Stimulated activated CD4-positive, alpha-beta T cell treated with anti-CD3 and anti-CD28 coated beads, Interleukin-1b, Interleukin-23, amount 100 ng/mL, for 4 hours (primary cell): ENCODE data around the gene ASH1L.
"Not testable (repeated sequence)": the region's sequence is repeated elsewhere in the genome, so short reads cannot be mapped to it uniquely, and the experiment has no call there.

Experiments used
- DNase-seq, 2 donors: peaks; one replicate each; pipeline ENCODE4 v3.0.0-alpha.2; 2020; ENCODE audit warnings: low read depth in 2 of 2

The ASH1L gene

GRCh38 chr1:155329980-155330598 lies 232.5 kb downstream of the ASH1L start:
- no peak for DNase-seq

- not testable (repeated sequence) for DNase-seq
These were observed 233.7 kb downstream of the ASH1L start for GRCh38 chr1:155328856-155329255.

- no peak for DNase-seq
These were observed 234.6 kb downstream of the ASH1L start for GRCh38 chr1:155327981-155328380.

- DNase-seq, result no peak
These were observed 236.0 kb downstream of the ASH1L start for GRCh38 chr1:155326631-155327037.

DNA sequence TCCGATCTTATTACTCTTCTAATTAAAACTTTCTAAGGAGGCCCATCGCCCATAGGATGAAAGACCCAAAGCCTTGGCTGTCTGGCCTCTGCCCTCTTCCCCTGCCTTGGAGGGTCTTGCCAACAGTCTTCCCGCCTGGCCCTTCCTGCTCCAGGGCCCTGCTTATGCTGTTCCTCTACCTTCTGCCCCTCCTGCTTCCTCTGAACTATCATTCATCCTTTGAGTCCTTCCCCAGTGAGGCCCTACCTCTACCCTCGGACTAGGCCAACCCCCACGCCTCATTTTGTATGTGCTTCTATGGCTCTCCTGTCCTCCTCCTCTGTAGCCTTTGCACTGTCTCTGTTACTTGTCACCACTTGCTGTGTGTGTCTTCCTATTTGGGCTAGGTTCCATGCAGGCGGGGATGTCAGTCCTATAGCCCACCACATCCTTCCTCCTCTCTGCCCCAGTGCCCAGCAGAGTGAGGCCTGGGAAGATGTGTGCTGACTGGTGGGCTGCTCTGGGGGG lies 236.5 kb downstream of the ASH1L start:
- no peak for DNase-seq

- no peak for DNase-seq
These were observed 237.1 kb downstream of the ASH1L start for GRCh38 chr1:155325603-155325893.

DNA sequence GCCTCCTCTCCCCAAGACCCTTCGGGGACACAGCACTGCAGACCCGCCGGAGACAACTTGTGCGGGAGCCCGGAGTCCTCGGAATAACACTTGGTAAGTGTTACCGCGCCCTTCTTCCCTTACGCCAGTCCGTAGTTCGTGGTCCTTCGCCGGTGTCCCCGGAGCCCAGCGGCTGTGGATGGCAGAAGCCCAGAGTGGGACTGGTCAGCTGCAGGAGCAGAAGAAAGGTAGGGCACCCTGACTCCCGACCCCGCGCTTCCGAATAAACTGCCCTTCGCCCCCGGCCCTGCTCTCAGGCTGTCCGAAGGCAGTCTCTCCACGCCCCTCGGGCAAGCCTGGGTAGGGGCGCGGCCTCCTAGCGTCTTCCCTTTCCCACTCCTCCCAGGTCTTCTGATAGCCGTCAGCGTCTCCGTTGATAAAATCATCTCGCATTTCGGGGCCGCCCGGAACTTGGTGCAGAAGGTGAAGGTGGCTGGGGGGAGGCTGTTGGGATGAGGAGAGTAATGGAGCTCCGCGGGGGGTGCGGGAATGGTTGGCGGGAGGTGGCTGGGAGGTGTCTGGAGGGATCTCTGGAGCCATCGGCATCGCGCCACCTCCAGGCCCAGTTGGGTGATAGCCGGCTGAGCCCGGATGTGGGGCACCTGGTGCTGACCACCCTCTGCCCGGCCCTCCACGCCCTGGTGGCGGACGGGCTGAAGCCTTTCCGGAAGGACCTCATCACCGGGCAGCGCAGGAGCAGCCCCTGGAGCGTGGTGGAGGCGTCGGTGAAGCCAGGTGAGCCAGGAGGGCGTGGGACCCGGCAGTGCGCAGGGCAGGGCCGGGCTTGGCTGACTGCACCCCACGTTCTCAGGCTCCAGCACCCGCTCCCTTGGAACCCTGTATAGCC lies 237.6 kb downstream of the ASH1L start:
- DNase-seq, result no peak

DNA sequence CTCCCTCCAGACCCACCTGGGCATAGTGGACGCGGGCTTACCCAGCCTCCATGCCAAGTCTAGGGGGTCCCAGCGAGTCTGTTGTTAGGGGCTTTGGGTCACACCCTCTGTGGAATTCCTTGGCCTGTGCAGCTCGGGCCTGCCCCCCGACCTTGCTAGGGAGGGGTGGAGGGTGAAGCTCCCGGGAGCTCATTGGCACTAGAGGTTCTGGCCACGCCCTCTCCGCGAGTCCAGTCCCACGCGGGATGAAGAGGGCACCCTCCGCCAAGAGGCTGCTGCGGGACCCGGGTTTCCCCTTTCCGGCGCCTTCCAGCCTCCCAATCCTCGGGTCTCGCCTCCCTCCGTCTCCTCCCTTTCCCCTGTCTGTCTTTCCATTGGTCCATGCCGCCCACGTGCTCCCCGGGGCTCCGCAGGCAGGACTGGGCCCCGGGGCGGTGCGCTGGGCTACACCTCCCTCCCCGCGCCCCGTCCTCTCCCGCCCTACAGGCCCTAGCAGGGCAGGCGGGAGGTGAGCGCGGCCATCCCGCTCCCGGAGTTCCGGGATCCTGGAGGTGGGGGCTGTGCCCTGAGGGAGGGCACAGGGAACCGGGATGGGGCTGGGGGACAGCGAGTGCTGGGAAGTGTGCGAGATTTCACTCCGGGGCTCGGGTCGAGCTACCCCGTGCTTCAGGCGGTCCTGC lies 238.4 kb downstream of the ASH1L start:
- peak; percentile 73 to 86 for DNase-seq

- peak; percentile 63 to 76 for DNase-seq
These were observed 238.9 kb downstream of the ASH1L start for GRCh38 chr1:155323729-155324036.

DNA sequence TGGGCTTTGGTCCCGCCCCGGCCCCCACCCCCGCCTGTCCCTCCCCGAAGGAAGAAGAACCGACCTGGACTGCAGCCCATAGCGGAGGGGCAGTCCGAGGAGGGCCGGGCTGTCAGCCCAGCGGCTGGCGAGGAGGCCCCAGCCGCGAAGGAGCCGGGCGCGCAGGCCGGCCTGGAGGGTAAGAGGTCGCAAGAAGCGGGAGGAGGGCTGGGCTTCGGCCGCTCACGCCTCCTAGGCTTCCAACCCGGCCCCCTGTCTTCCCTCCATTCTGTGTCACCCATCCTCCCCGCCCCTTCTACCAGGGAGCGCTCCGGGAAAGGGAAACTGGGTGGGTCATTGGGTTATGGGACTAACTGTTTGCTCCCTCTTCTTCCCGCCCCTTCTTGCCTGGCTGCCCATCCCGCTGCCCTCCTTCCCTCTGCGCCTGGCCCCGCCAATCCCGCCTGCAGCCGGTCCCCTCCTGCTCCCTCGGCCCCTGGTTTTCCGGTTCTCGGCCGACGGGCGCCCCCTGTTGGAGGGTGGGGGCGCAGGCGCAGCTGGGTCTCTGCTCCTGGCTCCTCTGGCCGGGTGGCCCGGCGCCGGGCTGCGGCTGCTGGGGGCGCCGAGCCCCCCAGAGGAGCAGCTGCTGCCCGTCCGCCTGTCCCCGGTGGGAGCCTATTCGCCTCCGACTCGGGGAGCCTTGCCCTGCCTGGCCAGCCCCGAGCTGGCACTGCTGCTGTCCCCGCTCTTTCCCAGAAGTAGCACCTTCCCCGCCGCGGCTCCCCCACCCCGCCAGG lies 239.5 kb downstream of the ASH1L start:
- peak; percentile 83 to 90 for DNase-seq

DNA sequence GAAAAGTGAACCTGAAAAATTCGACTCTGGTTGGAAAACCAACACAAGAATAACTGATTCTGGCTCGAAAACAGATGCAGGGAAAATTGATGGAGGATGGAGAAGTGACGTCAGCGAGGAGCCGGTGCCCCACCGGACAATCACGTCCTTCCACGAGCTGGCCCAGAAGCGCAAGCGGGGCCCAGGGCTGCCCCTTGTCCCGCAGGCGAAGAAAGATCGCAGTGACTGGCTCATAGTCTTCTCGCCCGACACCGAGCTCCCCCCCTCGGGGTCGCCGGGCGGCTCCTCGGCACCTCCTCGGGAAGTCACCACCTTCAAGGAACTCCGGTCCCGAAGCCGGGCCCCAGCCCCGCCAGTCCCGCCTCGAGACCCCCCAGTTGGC lies 240.0 kb downstream of the ASH1L start:
- DNase-seq, result no peak

DNA sequence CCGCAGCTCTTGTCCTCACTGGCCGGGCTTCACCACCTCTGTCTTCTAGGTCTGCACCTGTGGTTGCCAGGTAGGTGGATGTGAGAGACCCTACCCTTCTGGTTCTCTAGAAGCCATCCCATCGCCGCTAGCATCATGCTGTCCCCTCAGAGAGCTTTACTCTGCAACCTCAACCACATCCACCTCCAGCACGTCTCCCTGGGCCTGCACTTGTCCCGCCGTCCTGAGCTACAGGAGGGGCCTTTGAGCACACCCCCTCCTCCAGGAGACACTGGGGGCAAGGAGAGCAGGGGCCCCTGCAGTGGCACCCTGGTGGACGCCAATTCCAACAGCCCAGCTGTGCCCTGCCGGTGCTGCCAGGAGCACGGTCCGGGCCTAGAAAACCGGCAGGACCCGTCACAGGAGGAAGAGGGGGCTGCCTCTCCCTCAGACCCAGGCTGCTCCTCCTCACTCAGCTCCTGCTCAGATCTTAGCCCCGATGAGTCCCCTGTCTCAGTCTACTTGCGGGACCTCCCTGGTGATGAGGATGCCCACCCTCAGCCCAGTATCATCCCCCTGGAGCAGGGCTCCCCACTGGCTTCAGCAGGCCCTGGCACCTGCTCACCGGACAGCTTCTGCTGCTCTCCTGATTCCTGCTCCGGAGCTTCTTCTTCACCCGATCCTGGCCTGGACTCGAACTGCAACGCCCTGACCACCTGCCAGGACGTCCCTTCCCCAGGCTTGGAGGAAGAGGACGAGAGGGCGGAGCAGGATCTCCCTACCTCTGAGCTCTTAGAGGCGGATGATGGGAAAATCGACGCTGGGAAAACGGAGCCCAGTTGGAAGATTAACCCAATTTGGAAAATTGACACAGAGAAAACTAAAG lies 240.7 kb downstream of the ASH1L start:
- DNase-seq, result no peak

- DNase-seq, result peak; percentile 66 to 67
These were observed 241.7 kb downstream of the ASH1L start, which contains the start of gene RUSC1 for GRCh38 chr1:155320661-155321617. Gene RUSC1 (plus strand): TSS chr1:155320894. CDS start chr1:155321774, 880 bp downstream.

GRCh38 chr1:155320252-155320651 lies 242.4 kb downstream of the ASH1L start:
- no peak for DNase-seq

- DNase-seq, result no peak
These were observed 243.1 kb downstream of the ASH1L start for GRCh38 chr1:155319536-155319935.

- DNase-seq, result no peak
These were observed 244.5 kb downstream of the ASH1L start for GRCh38 chr1:155318082-155318481.

GRCh38 chr1:155316922-155317321 lies 245.7 kb downstream of the ASH1L start:
- no peak for DNase-seq

GRCh38 chr1:155313261-155313660 lies 249.3 kb downstream of the ASH1L start:
- no peak for DNase-seq

- DNase-seq, result no peak
These were observed 253.1 kb downstream of the ASH1L start for GRCh38 chr1:155309423-155310021.
